NCI-H748 (cell line): ENCODE data around the gene EVPL.

Experiments used
- DNase-seq: peaks from one replicate; lab custom pipeline; 2025; ENCODE audit not compliant: unreplicated experiment; lab: John Stamatoyannopoulos, UW

Gene EVPL

DNA sequence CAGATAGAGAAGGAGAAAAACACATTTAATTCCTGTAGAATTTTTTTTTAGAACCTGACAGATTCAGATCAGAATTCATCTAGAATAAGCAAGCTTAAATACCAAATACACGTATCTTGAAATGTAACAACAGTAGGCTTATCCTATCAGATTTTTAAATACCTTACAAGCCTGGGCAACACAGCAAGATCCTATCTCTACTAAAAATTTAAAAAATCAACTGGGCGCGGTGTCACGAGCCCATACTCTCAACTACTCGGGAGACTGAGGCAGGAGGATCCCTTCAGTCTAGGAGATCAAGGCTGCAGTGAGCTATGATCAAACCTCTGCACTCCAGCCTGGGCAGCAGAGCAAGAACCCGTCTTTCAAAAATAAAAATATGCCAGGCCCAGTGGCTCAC, 61.6 kb downstream of the EVPL start:
- no peak for DNase-seq

GRCh38 chr17:75959839-75960511, 67.1 kb downstream of the EVPL start:
- DNase-seq = no peak

GRCh38 chr17:75959051-75959838, 67.9 kb downstream of the EVPL start:
- no peak for DNase-seq
